HG03025 (cell line): ENCODE measurements around the gene SCN9A.
"Not testable (repeated sequence)": the region's sequence is repeated elsewhere in the genome, so short reads cannot be mapped to it uniquely, and the experiment has no call there.

Experiments used
- ATAC-seq: cut with Tn5 transposase; IDR thresholded peaks from one replicate; pipeline ENCODE4 v1.9.1; 2021; ENCODE audit warnings: mild to moderate bottlenecking, moderate library complexity; ENCODE audit not compliant: unreplicated experiment, low FRiP score

Gene SCN9A

GRCh38 chr2:166375736-166376487 lies at the start of gene SCN9A:
TSS of gene SCN9A (minus strand) at chr2:166375944. CDS start at chr2:166311756, 64,188 bp downstream.
- ATAC-seq = peak; percentile 67

DNA sequence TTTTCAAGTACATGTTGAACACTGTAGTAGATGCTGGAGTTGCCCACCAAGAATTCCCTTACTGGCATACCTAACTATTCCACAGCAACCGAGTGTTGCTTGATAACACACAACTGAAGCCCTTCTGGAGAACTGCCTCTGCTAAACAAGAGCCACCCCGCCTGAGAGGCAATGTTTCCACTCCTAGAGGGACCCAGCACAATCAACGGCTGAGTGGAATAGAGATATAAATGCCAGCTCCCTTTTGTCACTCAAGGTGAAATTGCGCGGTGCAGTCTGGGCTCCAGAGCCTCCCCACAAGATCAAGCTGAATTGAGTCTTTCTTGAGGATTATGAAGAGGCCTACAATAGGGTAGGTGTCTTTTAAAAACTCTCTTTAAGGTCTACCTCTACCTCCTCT lies 49.1 kb upstream of the SCN9A start:
- ATAC-seq = no peak

DNA sequence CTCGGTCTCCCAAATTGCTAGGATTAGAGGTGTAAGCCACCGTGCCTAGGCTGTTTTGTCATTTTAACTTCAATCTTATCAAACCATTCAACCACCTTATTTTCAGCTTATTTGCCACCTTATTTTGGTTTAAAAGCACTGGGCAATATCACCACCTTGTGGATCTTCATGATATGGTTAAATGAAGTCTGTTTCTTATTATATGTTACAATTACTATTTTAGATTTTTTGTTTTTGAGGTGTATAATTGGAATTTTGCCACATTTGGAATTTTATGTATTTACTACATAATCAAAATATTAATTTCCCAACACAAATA lies 43.8 kb upstream of the SCN9A start:
- ATAC-seq = no peak

DNA sequence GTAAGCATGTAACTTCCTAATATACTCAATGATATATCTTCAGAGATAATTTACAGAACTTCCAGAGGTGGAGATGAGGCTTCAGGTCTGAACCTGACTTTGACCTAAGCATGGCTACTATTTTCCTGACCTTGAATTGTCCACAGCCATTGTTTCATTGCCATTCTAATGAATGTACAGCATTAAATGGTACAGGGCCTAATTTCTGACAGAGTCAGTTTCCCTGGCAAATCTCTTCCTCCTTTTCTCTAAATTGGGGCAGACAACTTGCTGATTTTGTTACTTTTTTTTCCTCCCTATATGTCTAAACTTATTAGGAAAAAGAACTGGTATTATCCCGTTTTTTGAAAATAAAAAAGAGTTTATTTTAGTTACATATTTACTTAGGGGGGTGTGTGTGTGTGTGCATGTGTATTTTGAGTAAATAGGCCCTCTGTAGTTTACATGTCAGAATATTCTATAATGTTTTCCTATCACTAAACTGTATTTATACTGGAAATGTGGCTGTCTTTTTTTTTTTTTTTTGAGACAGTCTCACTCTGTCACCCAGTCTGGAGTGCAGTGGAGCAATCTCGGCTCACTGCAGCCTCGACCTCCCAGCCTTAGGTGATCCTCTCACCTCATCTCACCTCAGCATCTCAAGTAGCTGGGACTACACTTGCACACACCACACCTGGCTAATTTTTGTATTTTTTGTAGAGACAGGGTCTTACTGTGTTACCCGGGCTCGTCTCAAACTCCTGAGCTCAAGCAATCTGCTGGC lies 43.3 kb upstream of the SCN9A start:
- ATAC-seq = no peak

GRCh38 chr2:166417669-166418068 lies 41.9 kb upstream of the SCN9A start:
- ATAC-seq = no peak

GRCh38 chr2:166413255-166413654 lies 37.5 kb upstream of the SCN9A start:
- ATAC-seq = no peak

GRCh38 chr2:166411473-166412230 lies 35.9 kb upstream of the SCN9A start:
- no peak for ATAC-seq

DNA sequence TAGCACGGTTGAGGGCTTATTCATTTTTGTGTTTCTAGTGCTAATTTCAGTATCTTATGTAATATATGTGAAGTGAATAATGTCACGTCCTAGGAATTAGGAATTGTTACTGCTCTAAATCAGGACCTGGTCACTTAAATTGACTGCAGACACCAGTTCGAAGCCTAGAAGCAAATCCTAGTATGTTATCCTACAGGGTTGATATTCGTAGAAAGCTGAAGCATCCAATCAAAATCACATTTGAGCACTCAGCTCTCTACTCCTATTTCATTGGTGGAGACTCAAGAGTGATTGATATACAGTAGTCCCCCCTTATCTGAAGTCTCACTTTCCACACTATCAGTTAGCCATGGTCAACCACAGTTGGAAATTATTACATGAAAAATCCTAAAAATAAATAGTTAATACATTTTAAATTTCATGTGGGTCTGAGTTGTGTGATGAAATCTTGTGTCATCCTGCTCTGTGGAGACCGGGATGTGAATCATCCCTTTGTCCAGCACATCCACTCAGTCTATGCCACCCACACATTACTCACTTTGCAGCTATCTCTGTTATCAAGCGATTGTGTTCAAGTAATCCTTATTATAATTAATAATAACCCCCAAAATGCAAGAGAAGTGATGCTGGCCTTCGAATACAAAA lies 35.2 kb upstream of the SCN9A start:
- ATAC-seq = no peak

DNA sequence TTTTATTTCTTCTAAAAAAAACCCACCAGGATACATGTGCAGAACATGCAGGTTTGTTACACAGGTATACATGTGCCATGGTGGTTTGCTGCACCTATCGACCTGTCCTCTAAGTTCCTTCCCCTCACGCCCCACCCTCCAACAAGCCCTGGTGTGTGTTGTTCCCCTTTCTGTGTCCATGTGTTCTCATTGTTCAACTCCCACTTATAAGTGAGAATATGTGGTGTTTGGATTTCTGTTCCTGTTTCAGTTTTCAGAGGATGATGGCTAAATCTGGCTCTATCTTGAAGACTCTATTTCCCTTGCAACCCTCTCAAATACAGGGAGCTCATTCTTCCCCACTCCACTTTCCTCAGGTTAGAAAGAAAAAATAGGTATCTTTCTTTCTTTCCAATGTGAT lies 32.0 kb upstream of the SCN9A start:
- not testable (repeated sequence) for ATAC-seq

- ATAC-seq = no peak
Observed at GRCh38 chr2:166406374-166406773, 30.6 kb upstream of the SCN9A start.

DNA sequence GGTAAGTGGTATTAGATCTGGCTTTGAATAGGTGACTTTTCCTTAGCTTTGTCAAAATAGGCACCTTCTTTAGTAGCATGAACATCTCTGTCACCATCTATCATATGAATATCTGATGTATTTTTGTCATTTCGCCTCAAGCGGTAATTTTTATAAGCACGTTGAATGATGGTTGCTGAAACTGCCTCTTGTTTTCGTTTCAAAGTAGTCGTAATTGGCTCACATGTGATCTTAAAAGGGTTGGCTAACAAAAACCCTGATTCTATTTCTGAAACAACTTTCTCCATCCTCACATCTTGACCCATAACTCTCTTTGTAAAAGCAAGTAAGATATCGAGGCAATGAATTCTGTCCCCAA lies 29.8 kb upstream of the SCN9A start:
- ATAC-seq = no peak

- ATAC-seq = no peak
Observed at GRCh38 chr2:166404831-166405568, 29.3 kb upstream of the SCN9A start.

DNA sequence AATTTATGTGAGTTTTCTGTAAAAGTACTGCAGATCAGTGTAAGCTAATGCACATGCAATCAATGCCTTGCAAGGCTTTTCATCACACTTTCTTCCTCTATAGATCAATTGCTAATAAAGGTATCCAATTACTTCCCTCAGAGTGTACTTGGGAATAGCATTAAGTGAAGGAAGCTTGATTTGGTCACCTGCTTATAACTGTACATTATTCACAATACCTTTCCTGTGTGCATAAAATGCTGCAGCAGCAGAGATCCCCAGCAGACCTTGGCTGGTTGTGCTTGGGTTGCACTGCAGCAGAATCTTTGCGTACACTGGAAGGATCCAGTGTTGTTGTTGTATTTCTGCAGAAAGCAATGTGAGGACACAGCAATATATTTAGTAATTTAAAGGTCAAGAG lies 18.5 kb upstream of the SCN9A start:
- ATAC-seq = no peak

GRCh38 chr2:166393008-166393407 lies 17.3 kb upstream of the SCN9A start:
- ATAC-seq = no peak

GRCh38 chr2:166388481-166389070 lies 12.8 kb upstream of the SCN9A start:
- ATAC-seq = no peak

DNA sequence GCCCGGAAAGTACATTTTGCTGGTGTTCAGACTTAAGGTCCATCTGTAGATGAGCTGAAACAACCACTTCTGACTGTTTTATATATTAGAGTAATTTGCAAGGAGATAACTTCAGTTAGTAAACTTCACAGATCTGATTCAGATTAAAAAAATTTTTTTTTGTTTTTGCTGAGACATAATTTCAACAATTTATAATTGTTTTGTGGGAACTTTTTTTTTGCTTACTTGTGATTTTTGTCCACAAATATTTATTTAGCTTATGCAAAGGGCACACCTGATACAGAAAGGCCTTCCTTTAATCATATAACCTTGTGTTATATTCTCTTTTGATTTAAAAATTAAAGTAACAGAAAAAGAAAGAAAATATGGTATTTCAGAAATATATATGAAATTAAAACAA lies 9.6 kb upstream of the SCN9A start:
- ATAC-seq = no peak

DNA sequence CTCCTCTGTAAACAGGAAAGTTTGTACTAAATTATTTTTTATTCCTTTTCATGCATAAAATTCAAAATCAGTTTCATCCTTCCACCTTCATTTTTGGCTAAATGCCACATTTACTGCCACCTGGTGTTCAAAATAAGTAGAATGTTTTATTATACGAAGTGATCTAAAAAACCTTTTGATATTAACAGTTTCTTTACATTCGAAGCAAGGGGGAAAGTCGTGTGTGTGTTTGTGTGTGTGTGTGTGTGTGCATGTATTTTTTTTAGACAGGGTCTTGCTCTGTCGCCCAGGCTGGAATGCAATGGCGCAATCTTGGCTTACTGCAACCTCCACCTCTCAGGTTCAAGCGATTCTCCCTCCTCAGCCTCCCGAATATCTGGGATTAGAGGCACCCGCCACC lies 9.0 kb upstream of the SCN9A start:
- no peak for ATAC-seq

DNA sequence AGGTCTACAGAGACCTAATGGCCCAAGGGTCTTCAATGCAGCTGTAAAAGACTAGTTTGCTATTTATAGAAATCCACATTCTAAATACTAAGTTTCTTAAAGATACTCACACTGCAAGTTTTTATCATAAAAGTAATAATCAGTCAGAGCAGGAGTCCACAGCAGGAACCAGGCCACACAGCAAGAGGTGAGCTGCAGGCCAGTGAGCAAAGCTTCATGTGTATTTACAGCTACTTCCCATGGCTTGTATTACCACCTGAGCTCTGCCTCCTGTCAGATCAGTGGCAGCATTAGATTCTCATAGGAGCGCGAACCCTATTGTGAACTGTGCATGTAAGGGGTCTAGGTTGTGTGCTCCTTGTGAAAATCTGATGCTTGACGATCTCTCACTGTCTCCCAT lies 6.7 kb upstream of the SCN9A start:
- ATAC-seq = no peak

- ATAC-seq = no peak
Observed at GRCh38 chr2:166380615-166381014, 4.9 kb upstream of the SCN9A start.

DNA sequence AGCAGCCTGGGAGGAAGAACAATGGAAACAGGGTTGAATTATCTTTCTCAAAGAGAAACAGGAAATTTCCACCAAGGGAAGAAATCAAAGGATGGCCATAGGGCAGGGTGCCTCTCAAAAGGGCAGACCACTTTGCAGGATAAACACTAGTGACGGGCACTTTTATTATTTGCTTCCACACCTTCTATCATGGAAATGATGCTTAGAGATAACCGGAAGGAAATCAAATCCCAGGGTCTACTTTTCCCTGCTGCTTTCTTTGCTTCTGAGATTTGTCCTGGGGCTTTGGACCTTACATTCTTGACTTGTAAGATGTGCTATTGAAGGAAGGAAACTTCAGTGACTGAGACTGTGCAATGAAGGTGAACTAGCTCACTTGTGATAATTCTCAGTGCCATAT lies 1.1 kb upstream of the SCN9A start:
- ATAC-seq = no peak
